Stimulated activated CD4-positive, alpha-beta T cell treated with anti-CD3 and anti-CD28 coated beads, Interleukin-4, amount 100 ng/mL, for 1 hour (primary cell): ENCODE results near the gene PARL.
"Not testable (repeated sequence)": the region's sequence is repeated elsewhere in the genome, so short reads cannot be mapped to it uniquely, and the experiment has no call there.

Experiments used
- DNase-seq: peaks from one replicate; pipeline ENCODE4 v3.0.0-alpha.2; 2020

Gene PARL

GRCh38 chr3:183904833-183905780, 20.4 kb upstream of the PARL start:
- DNase-seq: no peak

- DNase-seq: no peak
Measured at GRCh38 chr3:183898028-183898431, 13.3 kb upstream of the PARL start.

- DNase-seq: no peak
Measured at GRCh38 chr3:183897606-183898005, 12.9 kb upstream of the PARL start.

GRCh38 chr3:183896610-183897009, 11.9 kb upstream of the PARL start:
- DNase-seq: no peak

- DNase-seq: no peak
Measured at GRCh38 chr3:183896184-183896583, 11.5 kb upstream of the PARL start.

- DNase-seq: no peak
Measured at GRCh38 chr3:183895774-183896173, 11.1 kb upstream of the PARL start.

- DNase-seq: no peak
Measured at GRCh38 chr3:183895296-183895695, 10.6 kb upstream of the PARL start.

- DNase-seq: no peak
Measured at GRCh38 chr3:183892610-183893214, 8.0 kb upstream of the PARL start.

GRCh38 chr3:183885766-183886165, 1.1 kb upstream of the PARL start:
- DNase-seq: no peak

GRCh38 chr3:183884097-183884426, 618 bp downstream of the PARL start:
- DNase-seq: no peak

- DNase-seq: no peak
Measured at GRCh38 chr3:183883291-183884096, 1.2 kb downstream of the PARL start.

- no peak for DNase-seq
Measured at GRCh38 chr3:183880121-183880520, 4.6 kb downstream of the PARL start.

GRCh38 chr3:183879243-183879642, 5.4 kb downstream of the PARL start:
- no peak for DNase-seq

GRCh38 chr3:183878071-183878470, 6.6 kb downstream of the PARL start:
- no peak for DNase-seq

- not testable (repeated sequence) for DNase-seq
Measured at GRCh38 chr3:183877227-183877626, 7.5 kb downstream of the PARL start.

GRCh38 chr3:183875411-183875810, 9.3 kb downstream of the PARL start:
- DNase-seq: no peak

- no peak for DNase-seq
Measured at GRCh38 chr3:183873914-183874313, 10.8 kb downstream of the PARL start.

- no peak for DNase-seq
Measured at GRCh38 chr3:183871541-183871940, 13.1 kb downstream of the PARL start.

GRCh38 chr3:183870563-183870962, 14.1 kb downstream of the PARL start:
- no peak for DNase-seq

GRCh38 chr3:183868796-183869195, 15.9 kb downstream of the PARL start:
- DNase-seq: no peak

GRCh38 chr3:183862610-183863009, 22.1 kb downstream of the PARL start:
- DNase-seq: no peak

- DNase-seq: no peak
Measured at GRCh38 chr3:183857863-183858262, 26.8 kb downstream of the PARL start.

- DNase-seq: no peak
Measured at GRCh38 chr3:183854318-183855035, 30.2 kb downstream of the PARL start.
